AG10803 (cell line): ENCODE measurements around the gene PHACTR4.
"Not testable (repeated sequence)": the region's sequence is repeated elsewhere in the genome, so short reads cannot be mapped to it uniquely, and the experiment has no call there.

Experiments
- DNase-seq: peaks from one replicate; pipeline ENCODE4 v3.0.0; 2010; ENCODE audit warnings: low read depth
- H3K4me3 ChIP-seq: 2 replicates; pipeline ENCODE4 v1.5.1; 2011; ENCODE audit warnings: mild to moderate bottlenecking, low read length, control low read depth
- CTCF ChIP-seq: conservative IDR thresholded peaks from 2 replicates; pipeline ENCODE4 v1.5.1; 2011; ENCODE audit warnings: mild to moderate bottlenecking, low read length, control low read depth, inconsistent platforms

The PHACTR4 gene

DNA sequence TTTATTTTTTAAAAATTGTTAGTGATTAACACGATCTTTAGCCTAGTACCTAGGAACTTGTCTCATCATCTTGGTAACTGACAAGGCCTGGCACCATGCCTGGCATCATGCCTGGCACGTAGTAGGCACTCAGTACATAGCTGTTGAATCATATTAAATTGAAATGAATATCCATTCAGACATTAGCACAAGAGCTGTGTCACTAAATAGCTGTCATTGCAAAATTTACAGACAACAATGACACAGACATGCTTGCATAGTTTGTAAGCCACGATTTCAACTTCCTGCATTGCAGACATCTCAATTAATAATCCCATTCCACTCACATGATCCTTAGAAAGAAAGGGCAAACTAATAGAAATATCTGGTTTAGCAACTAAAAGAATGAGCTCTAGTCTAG lies 15.4 kb upstream of the PHACTR4 start:
- no peak overlapping the region for H3K4me3 ChIP-seq
- DNase-seq: peak; percentile 79
- no peak for TF ChIP-seq CTCF

DNA sequence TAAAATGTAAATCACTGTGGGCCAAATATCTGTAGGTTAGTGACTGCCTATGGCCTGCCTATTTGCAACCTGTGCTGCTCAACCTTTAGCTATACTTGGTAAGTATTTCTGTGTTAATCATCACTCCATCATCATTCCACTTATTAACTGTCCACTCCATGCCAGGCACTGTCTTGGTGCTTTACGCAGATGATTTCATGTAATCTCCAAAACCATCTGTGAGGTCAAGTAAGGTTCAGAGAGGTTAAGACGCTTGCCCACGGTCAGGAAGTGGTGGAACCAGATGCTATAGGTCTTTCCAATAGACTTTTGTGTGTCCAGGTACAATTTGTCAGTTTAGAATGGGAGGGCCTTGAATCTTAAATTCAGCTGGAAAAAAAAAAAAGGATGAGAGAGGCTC lies 10.8 kb upstream of the PHACTR4 start:
- H3K4me3 ChIP-seq: no peak overlapping the region
- DNase-seq: no peak
- no peak for TF ChIP-seq CTCF

DNA sequence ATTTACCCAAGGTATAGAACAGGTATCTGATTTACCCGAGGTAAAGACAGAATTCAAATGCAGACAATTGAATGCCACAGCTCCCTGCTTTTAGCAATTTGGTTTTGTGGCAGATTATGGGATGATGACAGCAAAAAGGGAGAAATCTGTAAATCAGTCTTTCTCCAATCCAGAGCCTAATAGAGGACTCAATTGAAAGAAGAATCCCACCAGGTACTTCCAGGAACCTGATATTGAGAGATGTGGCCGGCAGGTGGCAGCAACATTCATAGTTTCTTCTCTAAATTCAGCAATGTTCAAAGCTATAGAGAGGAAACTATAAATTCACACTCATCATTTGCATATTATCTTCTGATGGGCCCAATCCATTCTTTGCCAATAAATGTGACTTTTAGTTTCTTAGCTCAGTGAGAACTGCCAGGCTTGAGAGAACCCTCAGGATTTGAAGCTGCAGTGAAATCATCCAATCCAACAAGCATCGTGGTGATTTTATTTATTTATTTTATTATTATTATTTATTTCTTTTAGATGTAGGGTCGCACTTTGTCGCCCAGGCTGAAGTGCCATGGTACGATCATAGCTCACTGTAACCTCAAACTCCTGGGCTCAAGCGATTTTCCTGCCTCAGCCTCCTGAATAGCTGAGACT lies 9.8 kb upstream of the PHACTR4 start:
- H3K4me3 ChIP-seq: no peak overlapping the region
- TF ChIP-seq CTCF: peak; percentile 76
- DNase-seq: peak; percentile 58

DNA sequence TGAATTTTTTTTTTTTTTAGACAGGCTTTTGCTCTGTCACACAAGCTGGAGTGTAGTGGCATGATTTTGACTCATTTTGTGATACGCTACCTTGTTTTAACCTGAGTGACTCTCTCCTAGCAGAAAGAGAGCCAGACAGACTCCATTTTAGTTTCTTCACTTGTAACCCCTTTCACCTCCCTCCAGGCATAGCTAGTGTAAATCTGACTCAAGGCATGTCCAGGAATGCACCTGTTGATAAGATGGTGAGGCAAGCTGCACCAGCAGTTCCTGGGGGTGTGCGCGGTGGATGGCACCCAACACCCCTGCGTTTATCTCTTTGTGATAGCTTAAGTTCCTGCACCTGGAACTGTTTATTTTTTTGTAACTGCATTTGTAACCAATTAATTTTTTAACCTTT lies 4.7 kb upstream of the PHACTR4 start:
- no peak for TF ChIP-seq CTCF
- DNase-seq: no peak
- H3K4me3 ChIP-seq: no peak overlapping the region

- no peak overlapping the region for H3K4me3 ChIP-seq
- no peak for TF ChIP-seq CTCF
- DNase-seq: no peak
These were observed 3.7 kb upstream of the PHACTR4 start for GRCh38 chr1:28365864-28366263.

GRCh38 chr1:28368608-28369007 lies 932 bp upstream of the PHACTR4 start:
- H3K4me3 ChIP-seq: not testable (repeated sequence)

DNA sequence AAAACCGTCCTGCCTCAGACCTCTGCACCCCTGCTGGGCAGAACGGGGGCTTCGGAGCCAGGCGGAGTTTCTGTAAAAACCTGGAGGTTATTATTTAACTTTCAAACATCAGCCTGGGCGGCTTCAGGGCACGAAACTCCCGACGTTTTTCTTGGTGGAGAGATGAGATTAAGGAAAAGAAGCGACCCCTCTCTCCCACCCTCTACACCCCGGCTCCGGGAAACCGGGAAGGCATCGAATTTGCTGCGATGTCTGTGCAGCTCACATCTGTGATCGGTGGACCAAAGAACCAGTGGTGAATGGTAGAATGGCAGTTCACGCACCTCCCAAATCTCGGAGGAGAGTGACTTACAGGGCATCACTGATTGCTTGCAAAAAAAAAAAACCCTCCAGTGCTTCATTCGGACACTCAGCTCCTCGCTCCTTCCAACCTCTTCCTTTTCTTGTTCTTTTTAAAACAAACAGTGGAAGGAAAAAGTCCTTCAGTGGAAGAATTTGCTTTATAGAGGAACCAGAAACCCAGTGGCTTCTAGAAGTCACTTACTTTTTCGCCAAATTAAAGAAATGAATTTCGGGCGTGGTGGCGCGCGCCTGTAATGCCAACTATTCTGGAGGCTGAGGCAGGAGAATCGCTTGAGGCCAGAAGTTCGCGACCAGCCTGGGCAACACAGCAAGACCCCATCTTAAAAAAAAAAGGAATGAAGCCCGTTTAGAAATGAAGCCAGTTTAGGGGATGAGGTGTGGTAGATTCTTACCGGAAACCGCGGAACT lies 884 bp downstream of the PHACTR4 start:
- DNase-seq: peak; percentile 41
- TF ChIP-seq CTCF: no peak; the same call in none of the 2 replicates
- peak overlapping the region; percentile 75 for H3K4me3 ChIP-seq

More at GRCh38 chr1:28368608-28369007, 932 bp upstream of the PHACTR4 start:
- DNase-seq: not testable (repeated sequence)
